Neutrophil (primary cell): ENCODE results near the gene SP110.

Experiments used
- H3K27ac ChIP-seq: fragments of 200-600 bp; sonication (generic); 2 replicates; pipeline ENCODE4 v1.5.1; 2016; ENCODE audit warnings: mild to moderate bottlenecking, moderate library complexity
- H3K27me3 ChIP-seq: fragments of 200-600 bp; sonication (generic); 2 replicates; pipeline ENCODE4 v1.6.0; 2016; ENCODE audit warnings: mild to moderate bottlenecking
- H3K36me3 ChIP-seq: fragments of 200-600 bp; sonication (generic); 2 replicates; pipeline ENCODE4 v1.5.1; 2017
- H3K4me1 ChIP-seq, 2 experiments: fragments of 200-600 bp in 1 of 2; sonication (generic) in 1 of 2; 1 replicate in 1 of 2; 2 replicates in 1 of 2; pipeline versions ENCODE4 v1.5.1 to v1.6.1; 2013 to 2016; ENCODE audit warnings: low read depth in 1 of 2, low read length in 1 of 2, mild to moderate bottlenecking in 1 of 2, moderate library complexity in 1 of 2; ENCODE audit not compliant: control insufficient read depth in 1 of 2, insufficient read depth in 1 of 2
- H3K4me3 ChIP-seq, 2 experiments: fragments of 200-600 bp in 1 of 2; sonication (generic) in 1 of 2; 1 replicate in 1 of 2; 2 replicates in 1 of 2; pipeline ENCODE4 v1.5.1; 2013 to 2016; ENCODE audit warnings: low read depth in 1 of 2, low read length in 1 of 2, mild to moderate bottlenecking in 1 of 2, moderate library complexity in 1 of 2
- H3K9me3 ChIP-seq: fragments of 200-600 bp; sonication (generic); 2 replicates; pipeline ENCODE4 v1.5.1; 2016
- CTCF ChIP-seq: fragments of 200-600 bp; sonication (generic); IDR thresholded peaks from 2 replicates; pipeline ENCODE4 v1.5.1; 2016; ENCODE audit warnings: antibody characterized with exemption

SP110 gene

GRCh38 chr2:230246206-230246605 is 26.4 kb upstream of the SP110 start:
- H3K27ac ChIP-seq: no peak overlapping the region
- peaks cover 17 to 23% of the 10 kb centered on the region in 2 experiments for H3K4me1 ChIP-seq
- H3K4me3 ChIP-seq: no peak overlapping the region
- H3K9me3 ChIP-seq: no peaks in the 10 kb centered on the region
- H3K36me3 ChIP-seq: peaks cover 15% of the 10 kb centered on the region
- TF ChIP-seq CTCF: no peak
- H3K27me3 ChIP-seq: peaks cover 14% of the 10 kb centered on the region

- Histone ChIP-seq H3K27ac (no peak overlapping the region), H3K4me1 (peaks cover 17 to 23% of the 10 kb centered on the region in 2 experiments), H3K36me3 (peaks cover 14% of the 10 kb centered on the region)
Observed at GRCh38 chr2:230244211-230244610, 24.4 kb upstream of the SP110 start.

GRCh38 chr2:230234845-230235244 is 15.1 kb upstream of the SP110 start:
- no peaks in the 10 kb centered on the region for H3K27me3 ChIP-seq
- no peak for TF ChIP-seq CTCF
- H3K4me3 ChIP-seq: no peak overlapping the region
- no peaks in the 10 kb centered on the region for H3K9me3 ChIP-seq
- H3K27ac ChIP-seq: no peak overlapping the region
- peaks cover 19% of the 10 kb centered on the region for H3K36me3 ChIP-seq
- H3K4me1 ChIP-seq: peaks cover 4 to 7% of the 10 kb centered on the region in 2 experiments

More at GRCh38 chr2:230244211-230244610, 24.4 kb upstream of the SP110 start:
- H3K9me3 ChIP-seq: no peaks in the 10 kb centered on the region
- H3K4me3 ChIP-seq: no peak overlapping the region
- H3K27me3 ChIP-seq: peaks cover 14% of the 10 kb centered on the region
- TF ChIP-seq CTCF: no peak

- Histone ChIP-seq H3K4me3 (no peak overlapping the region), H3K27ac (no peak overlapping the region), H3K27me3 (no peaks in the 10 kb centered on the region), H3K4me1 (peaks cover 5 to 8% of the 10 kb centered on the region in 2 experiments), H3K9me3 (no peaks in the 10 kb centered on the region), H3K36me3 (peaks cover 19% of the 10 kb centered on the region)
- TF ChIP-seq CTCF: no peak
Observed at GRCh38 chr2:230234122-230234722, 14.4 kb upstream of the SP110 start.

GRCh38 chr2:230231251-230231650 is 11.5 kb upstream of the SP110 start:
- Histone ChIP-seq H3K4me3 (no peak overlapping the region), H3K9me3 (no peaks in the 10 kb centered on the region), H3K27me3 (no peaks in the 10 kb centered on the region), H3K4me1 (peaks cover 9 to 15% of the 10 kb centered on the region in 2 experiments), H3K36me3 (no peaks in the 10 kb centered on the region), H3K27ac (no peak overlapping the region)
- no peak for TF ChIP-seq CTCF
